CD14-positive monocyte (primary cell): ENCODE data around the gene CTNNBL1. TPM values are rescaled to one million over a fixed set of nuclear protein-coding genes. Genes with fewer than 3 reads are reported as not detected.

ENCODE experiments used
- DNase-seq, 3 donors: peaks; one replicate each; pipeline ENCODE4 v3.0.0-alpha.2; 2011 to 2022
- H2AFZ ChIP-seq: 2 replicates; pipeline ENCODE4 v1.6.0; 2012; ENCODE audit warnings: mild to moderate bottlenecking, low read depth, low read length, inconsistent platforms; ENCODE audit not compliant: insufficient read depth, poor library complexity, severe bottlenecking
- H3K27ac ChIP-seq, 2 donors: 1 replicate in 1 of 2; 2 replicates in 1 of 2; pipeline ENCODE4 v1.5.1; 2012 to 2013; ENCODE audit warnings: low read length in 2 of 2, control low read depth in 1 of 2, inconsistent platforms in 1 of 2, low read depth in 1 of 2, mild to moderate bottlenecking in 1 of 2
- H3K27me3 ChIP-seq, 2 donors: one replicate each; pipeline versions ENCODE4 v1.6.0 to v1.6.1; 2011 to 2013; ENCODE audit warnings: low read length in 2 of 2; ENCODE audit not compliant: control insufficient read depth in 2 of 2, insufficient read depth in 2 of 2
- H3K36me3 ChIP-seq, 2 donors: replicated peaks in 1 of 2; 1 replicate in 1 of 2; 2 replicates in 1 of 2; pipeline versions ENCODE4 v1.5.1 to v1.6.1; 2012 to 2013; ENCODE audit warnings: low read length in 2 of 2, control low read depth in 1 of 2, inconsistent platforms in 1 of 2, mild to moderate bottlenecking in 1 of 2; ENCODE audit not compliant: insufficient read depth in 2 of 2, control insufficient read depth in 1 of 2
- H3K4me1 ChIP-seq, 2 donors: 1 replicate in 1 of 2; 2 replicates in 1 of 2; pipeline versions ENCODE4 v1.5.1 to v1.6.1; 2012 to 2013; ENCODE audit warnings: low read length in 2 of 2, control low read depth in 1 of 2, inconsistent platforms in 1 of 2, mild to moderate bottlenecking in 1 of 2, moderate library complexity in 1 of 2; ENCODE audit not compliant: insufficient read depth in 2 of 2, control insufficient read depth in 1 of 2
- H3K4me2 ChIP-seq: replicated peaks from 2 replicates; pipeline ENCODE3; 2012; ENCODE audit warnings: low read length, moderate library complexity, mild to moderate bottlenecking; ENCODE audit not compliant: poor library complexity, severe bottlenecking; ENCODE audit errors: extremely low read depth
- H3K4me3 ChIP-seq, 3 experiments: fragments of 200-600 bp in 1 of 3; sonication (generic) in 1 of 3; replicated peaks in 1 of 3; 1 replicate in 2 of 3; 2 replicates in 1 of 3; pipeline ENCODE4 v1.5.1; 2011 to 2013; ENCODE audit warnings: low read length in 3 of 3, mild to moderate bottlenecking in 3 of 3, control low read depth in 2 of 3, low read depth in 2 of 3, inconsistent platforms in 1 of 3, moderate library complexity in 1 of 3
- H3K79me2 ChIP-seq: 2 replicates; pipeline ENCODE4 v1.6.0; 2012; ENCODE audit warnings: mild to moderate bottlenecking, control low read depth, inconsistent platforms, low read length, moderate library complexity; ENCODE audit not compliant: insufficient read depth
- H3K9ac ChIP-seq: 2 replicates; pipeline ENCODE4 v1.6.0; 2017; ENCODE audit warnings: low read length, mild to moderate bottlenecking; ENCODE audit not compliant: insufficient read depth, poor library complexity, severe bottlenecking
- H3K9me3 ChIP-seq, 2 donors: replicated peaks in 1 of 2; 1 replicate in 1 of 2; 2 replicates in 1 of 2; pipeline versions ENCODE4 v1.5.1 to v1.6.1; 2012 to 2013; ENCODE audit warnings: low read length in 2 of 2, control low read depth in 1 of 2; ENCODE audit not compliant: control insufficient read depth in 1 of 2, insufficient read depth in 1 of 2
- H4K20me1 ChIP-seq: 2 replicates; pipeline ENCODE4 v1.6.0; 2012; ENCODE audit warnings: mild to moderate bottlenecking, low read length, control low read depth, moderate library complexity; ENCODE audit not compliant: insufficient read depth
- H3K27ac Mint-ChIP-seq, 7 donors: one replicate each; pipeline ENCODE4 v1.8.0; 2020; ENCODE audit warnings: mild to moderate bottlenecking in 7 of 7, mixed read lengths in 7 of 7, moderate library complexity in 6 of 7, inconsistent platforms in 2 of 7
- H3K27me3 Mint-ChIP-seq, 3 donors: one replicate each; pipeline ENCODE4 v1.8.0; 2021 to 2022; ENCODE audit warnings: low read depth in 3 of 3, mild to moderate bottlenecking in 3 of 3, mixed read lengths in 3 of 3, moderate library complexity in 3 of 3, inconsistent platforms in 1 of 3
- H3K36me3 Mint-ChIP-seq, 2 donors: one replicate each; pipeline ENCODE4 v1.8.0; 2020; ENCODE audit warnings: mixed read lengths in 2 of 2, inconsistent platforms in 1 of 2, mild to moderate bottlenecking in 1 of 2
- H3K4me1 Mint-ChIP-seq: one replicate; pipeline ENCODE4 v1.8.0; 2020; ENCODE audit warnings: mild to moderate bottlenecking, mixed read lengths
- H3K4me3 Mint-ChIP-seq, 2 donors: one replicate each; pipeline ENCODE4 v1.8.0; 2020; ENCODE audit warnings: mild to moderate bottlenecking in 2 of 2, mixed read lengths in 2 of 2, moderate library complexity in 1 of 2
- H3K9me3 Mint-ChIP-seq, 7 donors: one replicate each; pipeline ENCODE4 v1.8.0; 2020 to 2022; ENCODE audit warnings: mixed read lengths in 7 of 7, mild to moderate bottlenecking in 6 of 7, moderate library complexity in 6 of 7, inconsistent platforms in 2 of 7
- CTCF ChIP-seq: fragments of 200-600 bp; IDR thresholded peaks from one replicate; pipeline ENCODE4 v1.8.0; 2022; ENCODE audit warnings: antibody characterized with exemption, mild to moderate bottlenecking
- WGBS: methylation state at CpG from one replicate; pipeline ENCODE4 v1.1.5; 2013; ENCODE audit warnings: missing lambda C conversion rate; ENCODE audit not compliant: insufficient coverage; 5-methylcytosine and 5-hydroxymethylcytosine counted together
- intact Hi-C, 2 donors: fragments of 100-400 bp; cut with micrococcal nuclease; formaldehyde crosslinking; loops; one replicate each; pipeline versions ENCODE4 v1.15.0 to v1.15.1; 2023
- polyA plus RNA-seq, 3 donors: library from polyadenylated mRNA; depleted of rRNA in 1 of 3; unstranded in 2 of 3; stranded (reverse) in 1 of 3; fragments of 300-500 nt in 2 of 3; fragments of >200 nt in 1 of 3; fragmentation: Illumina TruSeq in 2 of 3; gene quantifications; 1 replicate in 2 of 3; 2 replicates in 1 of 3; pipeline ENCODE4 v1.2.3, GENCODE V29; 2012 to 2021

The CTNNBL1 gene
- polyA plus RNA-seq, 3 donors: 35.5 to 83.2 (median 77.3) TPM

- Histone ChIP-seq H3K4me2 (no peak overlapping the region), H4K20me1 (peaks cover 5% of the 10 kb centered on the region), H3K36me3 (peaks cover 44 to 75% of the 10 kb centered on the region in 2 donors), H3K4me1 (no peaks in the 10 kb centered on the region), H3K9ac (no peak overlapping the region), H3K79me2 (no peaks in the 10 kb centered on the region), H3K27me3 (no peaks in the 10 kb centered on the region), H2AFZ (no peak overlapping the region), H3K4me3 (no peak overlapping the region), H3K27ac (no peak overlapping the region), H3K9me3 (no peaks in the 10 kb centered on the region)
- peaks cover 74 to 75% of the 10 kb centered on the region in 2 donors for H3K36me3 Mint-ChIP-seq
- no peak overlapping the region for H3K27ac Mint-ChIP-seq
- no peak overlapping the region for H3K4me3 Mint-ChIP-seq
- peaks cover 0 to 1% (median 0%) of the 10 kb centered on the region in 3 donors for H3K27me3 Mint-ChIP-seq
- no peak for TF ChIP-seq CTCF
- no peaks in the 10 kb centered on the region for H3K4me1 Mint-ChIP-seq
- intact Hi-C loops: no loop called here
- WGBS: 96% methylated on average over 4 of the region's 6 CpGs
- H3K9me3 Mint-ChIP-seq: no peaks in the 10 kb centered on the region
- no peak for DNase-seq
Measured at GRCh38 chr20:37841971-37842370, 148.1 kb downstream of the CTNNBL1 start.

- H3K9ac ChIP-seq: no peak overlapping the region
- no peaks in the 10 kb centered on the region for H3K79me2 ChIP-seq
- Mint-ChIP-seq H3K27ac (no peak overlapping the region), H3K4me1 (no peaks in the 10 kb centered on the region), H3K27me3 (peaks cover 0 to 1% (median 0%) of the 10 kb centered on the region in 3 donors), H3K36me3 (peaks cover 87 to 98% of the 10 kb centered on the region in 2 donors), H3K4me3 (no peak overlapping the region), H3K9me3 (no peaks in the 10 kb centered on the region)
- no peak for DNase-seq
- TF ChIP-seq CTCF: no peak
- H3K27me3 ChIP-seq: no peaks in the 10 kb centered on the region
- H3K4me2 ChIP-seq: no peak overlapping the region
- intact Hi-C loops: no loop called here
- no peak overlapping the region for H2AFZ ChIP-seq
- H3K4me1 ChIP-seq: no peaks in the 10 kb centered on the region
- no peaks in the 10 kb centered on the region for H4K20me1 ChIP-seq
- H3K27ac ChIP-seq: no peak overlapping the region
- H3K36me3 ChIP-seq: peaks cover 61 to 100% of the 10 kb centered on the region in 2 donors
- H3K4me3 ChIP-seq: no peak overlapping the region
- no peaks in the 10 kb centered on the region for H3K9me3 ChIP-seq
- WGBS: 97% methylated on average over 7 of the region's 10 CpGs
Measured at GRCh38 chr20:37845241-37845681, 151.4 kb downstream of the CTNNBL1 start.
